ENCODE measurements around the gene REEP3.

- TF ChIP-seq CTCF (IDR thresholded peaks at IDR 0.05) (no peak), POLR2AphosphoS5 (IDR thresholded peaks at IDR 0.05) (no peak), EP300 (IDR thresholded peaks at IDR 0.05; ENCODE audit: low read depth) (no peak)
Measured at GRCh38 chr10:63657761-63658160, 136.6 kb downstream of the REEP3 start.

All from transverse colon (tissue), 4 donors.